ENCODE data around the gene TASP1.

GRCh38 chr20:13535627-13536026, 103.1 kb downstream of the TASP1 start:
- TF ChIP-seq POLR2A (IDR thresholded peaks at IDR 0.05) (no peak), CTCF (IDR thresholded peaks at IDR 0.05 in 4 of 5, conservative IDR thresholded peaks at IDR 0.05 in 1 of 5) (no peak)

Measured in gastrocnemius medialis (tissue), 4 donors.